ENCODE measurements around the gene ACER3. TPM values are rescaled to one million over a fixed set of nuclear protein-coding genes. Genes with fewer than 3 reads are reported as not detected.
A peak's percentile ranks its signal among the peaks of the same experiment; 100 is the strongest.

ACER3 gene
- total and polyA plus RNA-seq, 11 donors = 3.2 to 17.0 (median 9.8) TPM

DNA sequence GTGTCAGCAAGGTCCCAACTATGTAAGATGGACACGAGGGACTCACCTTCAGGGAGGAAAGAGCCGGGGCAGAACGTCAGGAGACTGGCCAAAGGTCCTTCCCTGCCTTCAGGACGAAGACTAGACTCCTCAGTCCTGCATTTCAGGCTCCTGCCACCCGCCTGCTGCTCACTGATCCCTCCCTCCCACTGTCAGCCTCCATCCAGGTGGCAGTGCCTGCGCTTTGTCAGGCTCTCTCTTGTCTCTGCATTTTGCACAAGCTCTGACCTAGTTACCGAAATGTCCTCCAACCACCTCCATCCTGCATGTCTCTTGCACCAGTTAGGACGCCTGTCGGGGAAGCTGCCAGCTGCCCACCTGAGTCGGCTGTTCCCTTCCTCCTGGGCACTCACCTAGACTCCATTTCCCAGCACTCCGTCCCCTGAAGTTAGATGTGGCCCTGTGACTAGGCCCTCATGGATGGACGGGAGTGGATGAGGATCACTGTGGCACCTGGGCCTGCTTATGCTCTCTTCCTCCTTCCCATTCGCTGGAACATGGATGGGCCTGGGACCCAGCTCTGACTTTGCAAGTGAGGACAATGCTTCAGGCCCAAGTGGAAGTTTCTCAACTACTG is 181.5 kb downstream of the ACER3 start:
- Histone ChIP-seq H3K4me1 (peaks cover 0 to 24% (median 7%) of the 10 kb centered on the region in 12 donors), H3K27me3 (peaks cover 18 to 79% (median 46%) of the 10 kb centered on the region in 9 donors), H3K9me3 (no peaks in the 10 kb centered on the region), H3K36me3 (no peaks in the 10 kb centered on the region), H3K4me3 (no peak overlapping the region), H3K27ac (no peak overlapping the region)
- TF ChIP-seq, protein P1, sequence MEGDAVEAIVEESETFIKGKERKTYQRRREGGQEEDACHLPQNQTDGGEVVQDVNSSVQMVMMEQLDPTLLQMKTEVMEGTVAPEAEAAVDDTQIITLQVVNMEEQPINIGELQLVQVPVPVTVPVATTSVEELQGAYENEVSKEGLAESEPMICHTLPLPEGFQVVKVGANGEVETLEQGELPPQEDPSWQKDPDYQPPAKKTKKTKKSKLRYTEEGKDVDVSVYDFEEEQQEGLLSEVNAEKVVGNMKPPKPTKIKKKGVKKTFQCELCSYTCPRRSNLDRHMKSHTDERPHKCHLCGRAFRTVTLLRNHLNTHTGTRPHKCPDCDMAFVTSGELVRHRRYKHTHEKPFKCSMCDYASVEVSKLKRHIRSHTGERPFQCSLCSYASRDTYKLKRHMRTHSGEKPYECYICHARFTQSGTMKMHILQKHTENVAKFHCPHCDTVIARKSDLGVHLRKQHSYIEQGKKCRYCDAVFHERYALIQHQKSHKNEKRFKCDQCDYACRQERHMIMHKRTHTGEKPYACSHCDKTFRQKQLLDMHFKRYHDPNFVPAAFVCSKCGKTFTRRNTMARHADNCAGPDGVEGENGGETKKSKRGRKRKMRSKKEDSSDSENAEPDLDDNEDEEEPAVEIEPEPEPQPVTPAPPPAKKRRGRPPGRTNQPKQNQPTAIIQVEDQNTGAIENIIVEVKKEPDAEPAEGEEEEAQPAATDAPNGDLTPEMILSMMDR (IDR thresholded peaks at IDR 0.05) = no peak
- no peak for TF ChIP-seq POLR2A (IDR thresholded peaks at IDR 0.05)
- DNase-seq (no peak), ATAC-seq (no peak)
- intact Hi-C loops (cut with DNase I) = loop anchor here in 4 of 10 donors (10.0 kb wide), 2 partner anchors 117 to 153 kb away; no protein-coding TSS in a partner anchor
- 85 to 96% (median 88%) methylated on average over 13 of the region's 13 CpGs for WGBS, 4 donors

- intact Hi-C loops (cut with DNase I) = loop anchor here in 4 of 10 donors (10.0 kb wide), 2 partner anchors 120 to 150 kb away; no protein-coding TSS in a partner anchor
- H3K27me3 ChIP-seq = peaks cover 15 to 64% (median 41%) of the 10 kb centered on the region in 9 donors
These were observed 183.6 kb downstream of the ACER3 start for GRCh38 chr11:77044356-77044755.

DNA sequence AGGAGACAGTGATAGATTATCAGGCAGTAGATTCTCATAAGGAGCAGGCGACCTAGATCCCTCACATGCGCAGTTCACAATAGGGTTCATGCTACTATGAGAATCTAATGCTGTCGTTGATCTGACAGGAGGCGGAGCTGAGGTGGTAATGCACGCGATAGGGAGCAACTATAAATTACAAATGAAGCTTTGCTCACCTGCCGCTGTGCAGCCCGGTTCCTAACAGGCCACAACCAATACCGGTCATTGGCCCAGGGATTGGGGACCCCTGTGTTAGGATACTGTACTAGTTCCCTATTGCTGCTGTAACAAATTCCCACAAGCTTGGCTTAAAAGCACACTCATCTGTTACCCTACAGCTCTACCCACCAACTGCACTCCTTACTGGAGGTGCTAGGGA is 184.2 kb downstream of the ACER3 start:
- whole genome bisulfite sequencing, 4 donors = 95 to 97% (median 96%) methylated on average over 9 of the region's 9 CpGs
- DNase-seq (no peak), ATAC-seq (no peak)
- intact Hi-C loops (cut with DNase I) = loop anchor here in 7 of 10 donors (5.0 to 10.0 kb wide), 3 partner anchors 120 to 150 kb away; no protein-coding TSS in a partner anchor
- Histone ChIP-seq H3K9me3 (no peaks in the 10 kb centered on the region), H3K27me3 (peaks cover 10 to 59% (median 36%) of the 10 kb centered on the region in 9 donors), H3K36me3 (no peaks in the 10 kb centered on the region), H3K4me3 (no peak overlapping the region), H3K27ac (no peak overlapping the region), H3K4me1 (peaks cover 0 to 21% (median 7%) of the 10 kb centered on the region in 12 donors)
- TF ChIP-seq, protein P1 (IDR thresholded peaks at IDR 0.05) = no peak
- TF ChIP-seq POLR2A (IDR thresholded peaks at IDR 0.05) = no peak

More at GRCh38 chr11:77044356-77044755, 183.6 kb downstream of the ACER3 start:
- Histone ChIP-seq H3K27ac (no peak overlapping the region), H3K9me3 (no peaks in the 10 kb centered on the region), H3K36me3 (no peaks in the 10 kb centered on the region), H3K4me1 (peaks cover 0 to 27% (median 9%) of the 10 kb centered on the region in 12 donors), H3K4me3 (no peak overlapping the region)
- no peak for ATAC-seq
- WGBS, 4 donors = 81 to 94% (median 84%) methylated on average over 2 of the region's 2 CpGs
- TF ChIP-seq, protein P1 (IDR thresholded peaks at IDR 0.05) = no peak
- TF ChIP-seq POLR2A (IDR thresholded peaks at IDR 0.05) = no peak
- DNase-seq = no peak

GRCh38 chr11:77046060-77046501 is 185.4 kb downstream of the ACER3 start:
- Histone ChIP-seq H3K9me3 (no peaks in the 10 kb centered on the region), H3K36me3 (no peaks in the 10 kb centered on the region), H3K27ac (no peak overlapping the region), H3K4me3 (no peak overlapping the region), H3K4me1 (peaks cover 0 to 17% (median 4%) of the 10 kb centered on the region in 12 donors), H3K27me3 (peaks cover 5 to 47% (median 24%) of the 10 kb centered on the region in 9 donors)
- intact Hi-C loops (cut with DNase I) = loop anchor here (1.0 to 10.0 kb wide), 6 partner anchors 45 to 149 kb away; no protein-coding TSS in a partner anchor
- ATAC-seq (peak in 2 of 4 donors; percentile 37 to 45), DNase-seq (no peak)
- no peak for TF ChIP-seq POLR2A (IDR thresholded peaks at IDR 0.05)
- TF ChIP-seq, protein P1 (IDR thresholded peaks at IDR 0.05) = peak; percentile 32 to 66 (median 46)
- 7 to 9% (median 8%) methylated on average over 20 to 39 of the region's 39 CpGs for WGBS, 4 donors

Data from heart left ventricle (tissue), 16 donors.